HK-2 (cell line): ENCODE measurements around the gene C8G.
A peak's percentile ranks its signal among the peaks of the same experiment; 100 is the strongest.

Experiments
- DNase-seq: peaks from one replicate; pipeline ENCODE4 v3.0.0-alpha.2; 2018; ENCODE audit not compliant: unreplicated experiment

Gene C8G

DNA sequence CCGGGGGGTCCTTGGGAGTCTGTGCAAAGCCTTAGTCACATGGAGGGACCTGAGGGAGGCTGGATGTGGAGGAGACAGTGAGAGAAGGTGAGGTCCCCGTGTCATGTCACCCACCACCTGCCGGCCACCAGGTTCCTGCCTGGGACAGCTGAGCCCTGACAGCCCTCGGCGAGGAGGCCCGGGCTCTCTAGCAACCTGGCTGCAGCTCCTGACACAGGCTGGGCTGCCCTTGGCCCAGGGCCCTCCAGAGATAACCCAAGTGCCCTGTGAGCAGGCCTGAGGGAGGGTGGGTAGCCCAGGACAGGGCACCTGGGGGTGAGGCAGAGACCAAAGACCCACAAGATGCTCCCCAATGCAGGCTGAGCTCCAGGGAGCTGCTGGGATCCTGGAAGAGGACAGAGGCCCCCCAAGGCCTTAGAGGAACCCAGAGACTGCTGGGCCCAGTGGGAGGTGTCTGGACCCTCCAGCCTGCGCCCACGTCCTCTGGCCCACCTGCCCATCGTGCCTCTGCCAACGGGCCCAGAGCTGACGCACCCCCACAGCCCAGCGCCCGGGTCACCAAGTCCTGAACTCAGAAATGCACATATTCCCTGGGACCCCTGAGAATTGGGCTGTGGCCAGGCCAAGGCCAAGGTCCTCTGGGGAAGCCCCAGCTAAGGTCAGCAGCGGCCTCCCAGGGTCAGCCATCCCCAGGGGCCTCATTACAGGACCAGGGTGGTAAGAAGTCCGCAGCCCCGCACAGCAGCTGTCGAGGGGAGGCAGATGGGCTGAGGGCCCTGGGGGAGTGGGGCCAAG, 23.5 kb downstream of the C8G start:
- DNase-seq: no peak

GRCh38 chr9:136969150-136969549, 24.1 kb downstream of the C8G start:
- DNase-seq: no peak

GRCh38 chr9:136969774-136970173, 24.7 kb downstream of the C8G start:
- DNase-seq: no peak

DNA sequence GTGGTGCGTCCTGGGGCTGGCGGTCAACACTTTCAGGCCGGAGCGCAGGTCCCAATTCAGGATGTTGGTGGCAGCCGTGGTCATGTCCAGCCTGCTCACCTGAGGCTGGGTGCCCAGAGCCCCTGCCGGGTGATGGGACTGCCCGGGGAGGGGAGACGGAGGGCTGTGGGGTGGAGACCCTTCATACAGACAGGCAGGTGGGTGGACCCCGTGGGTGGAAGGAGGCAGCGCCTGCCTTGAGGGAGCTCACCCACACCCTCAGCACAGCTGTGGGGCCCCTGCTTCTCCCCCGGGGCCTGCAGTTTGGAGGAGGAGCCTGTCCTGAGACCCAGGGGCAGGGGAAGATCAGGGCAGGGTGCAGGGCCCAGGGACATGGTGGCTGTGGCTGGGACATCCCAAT, 25.3 kb downstream of the C8G start:
- no peak for DNase-seq

DNA sequence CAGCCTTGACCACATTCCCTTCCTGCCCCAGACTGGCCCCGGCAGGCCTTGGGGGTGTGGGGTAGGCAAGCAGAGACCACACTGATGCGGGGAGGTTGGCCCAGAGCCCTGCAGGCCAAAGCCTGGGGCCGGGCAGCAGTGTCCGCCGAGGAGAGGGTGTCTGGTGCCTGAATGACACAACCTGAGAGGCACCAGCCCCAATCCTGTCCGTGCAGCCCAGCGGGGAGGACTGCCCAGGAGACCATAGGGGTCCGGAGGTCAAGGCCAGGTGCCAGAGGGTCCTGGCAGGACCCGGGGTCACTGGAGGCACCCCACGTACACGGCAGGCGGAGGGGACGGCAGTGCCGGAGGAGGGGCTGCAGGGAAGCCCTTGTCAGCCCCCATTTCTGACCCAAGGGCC, 26.7 kb downstream of the C8G start:
- DNase-seq: no peak

GRCh38 chr9:136972335-136972734, 27.3 kb downstream of the C8G start:
- no peak for DNase-seq

GRCh38 chr9:136972743-136973142, 27.7 kb downstream of the C8G start:
- no peak for DNase-seq

GRCh38 chr9:136973618-136974617, 28.9 kb downstream of the C8G start:
- no peak for DNase-seq

GRCh38 chr9:136974817-136975535, 29.9 kb downstream of the C8G start:
- DNase-seq: no peak

DNA sequence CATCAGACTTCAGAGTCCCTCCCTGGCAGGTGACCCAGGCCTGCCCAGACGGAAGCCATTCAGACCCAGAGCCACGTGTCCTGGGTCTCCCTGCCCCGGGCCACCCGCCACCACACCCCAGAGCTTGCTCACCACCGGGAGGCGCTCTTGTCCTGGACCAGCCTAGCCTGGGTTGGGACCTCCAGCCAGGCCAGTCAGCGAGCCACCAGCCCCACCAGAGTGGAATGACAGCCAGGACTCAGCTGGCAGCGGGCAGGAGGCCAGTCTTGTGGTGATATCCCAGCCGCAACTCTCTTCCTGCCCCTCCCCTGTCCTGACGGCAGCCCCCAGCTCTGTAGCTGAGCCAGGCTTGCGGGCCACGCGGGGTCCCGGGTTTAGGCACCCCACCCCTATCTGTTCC, 30.6 kb downstream of the C8G start:
- DNase-seq: no peak

- DNase-seq: no peak
These were observed 32.2 kb downstream of the C8G start, which contains the start of gene PTGDS for GRCh38 chr9:136977223-136977622. Gene PTGDS, plus strand, starts transcription at chr9:136977504. Its CDS starts 75 bp downstream, at chr9:136977579.

DNA sequence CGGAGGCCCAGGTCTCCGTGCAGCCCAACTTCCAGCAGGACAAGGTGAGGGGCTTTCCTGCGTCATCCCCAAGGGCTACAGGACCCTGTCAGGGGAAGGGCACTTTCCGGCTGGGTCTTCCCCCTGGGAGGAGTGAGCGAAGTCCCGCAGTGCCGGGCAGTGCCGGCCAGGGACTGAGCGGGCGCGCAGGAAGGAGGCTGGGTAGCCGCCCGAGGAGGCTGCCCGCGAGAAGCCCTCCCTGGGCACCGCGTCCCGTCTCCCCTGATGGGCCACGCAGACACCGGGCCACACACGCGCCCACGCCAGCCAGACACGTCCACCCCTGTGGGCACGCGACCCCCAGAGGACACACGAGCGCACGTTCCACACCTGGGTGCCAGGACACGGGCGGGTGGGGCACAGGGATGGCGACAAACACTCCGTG, 32.6 kb downstream of the C8G start:
- peak; percentile 23 for DNase-seq

GRCh38 chr9:136978073-136978864, 33.2 kb downstream of the C8G start:
- DNase-seq: peak; percentile 69

DNA sequence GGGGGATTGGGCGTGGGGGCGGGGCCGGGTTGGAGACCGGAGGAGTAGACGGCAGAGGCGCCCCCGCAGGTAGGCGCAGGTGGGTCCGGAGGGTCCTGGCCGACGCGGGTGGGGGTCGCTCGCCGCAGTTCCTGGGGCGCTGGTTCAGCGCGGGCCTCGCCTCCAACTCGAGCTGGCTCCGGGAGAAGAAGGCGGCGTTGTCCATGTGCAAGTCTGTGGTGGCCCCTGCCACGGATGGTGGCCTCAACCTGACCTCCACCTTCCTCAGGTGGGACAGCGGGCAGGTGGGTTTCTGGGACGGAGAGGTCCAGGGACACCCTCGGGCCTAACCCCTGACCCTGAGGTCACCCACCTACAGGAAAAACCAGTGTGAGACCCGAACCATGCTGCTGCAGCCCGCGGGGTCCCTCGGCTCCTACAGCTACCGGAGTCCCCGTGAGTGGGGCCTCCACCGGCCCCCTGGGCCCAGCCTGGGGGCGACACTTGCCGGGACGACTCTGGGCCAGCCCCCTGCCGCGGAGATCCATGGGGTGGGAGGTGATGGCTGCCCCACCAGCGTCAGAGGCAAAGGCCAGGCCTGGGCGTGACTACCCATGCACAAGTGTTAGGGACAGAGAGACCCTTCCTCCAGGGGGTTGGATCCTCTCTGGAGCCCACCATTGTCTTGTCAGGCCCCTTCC, 34.0 kb downstream of the C8G start:
- no peak for DNase-seq

- DNase-seq: no peak
These were observed 34.9 kb downstream of the C8G start for GRCh38 chr9:136979769-136980587.

GRCh38 chr9:136980669-136981478, 35.8 kb downstream of the C8G start:
- no peak for DNase-seq

DNA sequence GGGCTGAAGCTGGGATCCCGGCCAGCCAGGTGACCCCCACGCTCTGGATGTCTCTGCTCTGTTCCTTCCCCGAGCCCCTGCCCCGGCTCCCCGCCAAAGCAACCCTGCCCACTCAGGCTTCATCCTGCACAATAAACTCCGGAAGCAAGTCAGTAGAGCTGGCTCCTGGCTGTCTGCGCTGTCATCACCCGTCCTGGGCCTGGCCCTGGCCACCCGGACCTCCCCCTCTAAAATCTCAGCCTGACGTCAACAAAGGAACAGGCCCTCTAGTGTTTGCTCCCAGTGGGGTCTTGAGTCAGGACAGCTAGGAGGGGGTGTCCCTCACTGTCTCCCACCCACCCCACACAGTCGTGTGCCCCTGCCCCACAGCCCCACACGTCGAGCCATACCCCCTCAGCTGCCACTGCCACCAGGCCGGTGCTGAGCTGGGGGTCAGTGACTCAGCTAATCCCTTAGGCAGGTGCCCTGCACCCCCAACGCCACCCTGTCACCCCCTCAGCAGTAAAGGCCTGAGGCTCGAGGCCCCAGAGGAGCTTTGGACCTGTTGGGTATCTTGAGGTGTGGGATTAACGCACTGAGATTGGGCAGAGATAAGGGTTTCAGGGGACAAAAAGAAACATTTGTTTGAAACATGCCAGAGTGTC, 36.7 kb downstream of the C8G start:
- DNase-seq: no peak
